Measurements from ENCODE around the gene LAMTOR1. TPM values are rescaled to one million over a fixed set of nuclear protein-coding genes. Genes with fewer than 3 reads are reported as not detected.

Gene LAMTOR1
- total RNA-seq, 2 experiments from 2014 or later, result 61.8 to 64.1 TPM

DNA sequence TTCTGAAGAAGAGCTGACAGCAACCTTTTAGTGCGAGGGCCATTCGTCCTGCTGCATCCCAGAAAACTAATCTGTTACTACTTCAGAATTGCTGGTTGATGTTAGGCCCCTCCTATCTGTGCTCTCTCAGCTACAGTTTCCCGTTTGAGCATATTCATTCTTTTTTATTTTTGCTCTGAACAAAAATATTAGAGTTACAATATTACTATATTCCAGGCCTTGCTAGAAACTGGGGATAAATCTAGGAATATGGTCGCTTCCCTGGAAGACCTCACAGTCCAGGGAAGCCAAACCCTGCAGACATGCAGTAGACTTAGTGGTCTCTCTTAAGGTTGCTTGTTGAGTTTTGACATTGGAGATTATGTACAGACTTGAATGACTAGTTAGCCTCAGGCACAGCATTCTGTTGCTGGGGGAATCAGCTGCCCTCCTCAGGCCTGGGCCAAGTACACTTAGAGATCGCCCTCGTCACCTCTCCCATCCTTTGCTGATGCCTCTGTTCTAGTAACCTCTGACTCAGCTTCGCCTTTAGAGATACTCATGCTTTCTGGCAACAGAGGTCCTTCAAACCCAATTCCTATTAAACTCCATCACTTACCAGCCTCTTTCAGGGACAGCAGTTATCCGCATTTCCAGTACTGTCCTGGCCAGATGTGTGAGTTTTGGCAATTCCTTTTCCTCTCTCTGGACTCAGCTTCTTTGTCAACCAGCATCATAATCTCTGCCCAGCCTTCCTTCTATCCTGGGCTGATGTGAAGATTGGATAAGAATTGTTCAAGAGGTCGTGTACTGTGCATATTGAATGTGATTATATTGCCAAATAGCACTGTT lies 10.1 kb upstream of the LAMTOR1 start:
- CTCF ChIA-PET (ENCODE audit: unreplicated experiment), result interaction anchor here (1.2 kb wide), 1 partner anchor 88 kb away, joined by 5 read pairs; no protein-coding TSS in a partner anchor
- no peak for TF ChIP-seq EZH2phosphoT487 (IDR thresholded peaks at IDR 0.05; ENCODE audit: borderline replicate concordance, low read depth, low read length)
- TF ChIP-seq, protein P1, sequence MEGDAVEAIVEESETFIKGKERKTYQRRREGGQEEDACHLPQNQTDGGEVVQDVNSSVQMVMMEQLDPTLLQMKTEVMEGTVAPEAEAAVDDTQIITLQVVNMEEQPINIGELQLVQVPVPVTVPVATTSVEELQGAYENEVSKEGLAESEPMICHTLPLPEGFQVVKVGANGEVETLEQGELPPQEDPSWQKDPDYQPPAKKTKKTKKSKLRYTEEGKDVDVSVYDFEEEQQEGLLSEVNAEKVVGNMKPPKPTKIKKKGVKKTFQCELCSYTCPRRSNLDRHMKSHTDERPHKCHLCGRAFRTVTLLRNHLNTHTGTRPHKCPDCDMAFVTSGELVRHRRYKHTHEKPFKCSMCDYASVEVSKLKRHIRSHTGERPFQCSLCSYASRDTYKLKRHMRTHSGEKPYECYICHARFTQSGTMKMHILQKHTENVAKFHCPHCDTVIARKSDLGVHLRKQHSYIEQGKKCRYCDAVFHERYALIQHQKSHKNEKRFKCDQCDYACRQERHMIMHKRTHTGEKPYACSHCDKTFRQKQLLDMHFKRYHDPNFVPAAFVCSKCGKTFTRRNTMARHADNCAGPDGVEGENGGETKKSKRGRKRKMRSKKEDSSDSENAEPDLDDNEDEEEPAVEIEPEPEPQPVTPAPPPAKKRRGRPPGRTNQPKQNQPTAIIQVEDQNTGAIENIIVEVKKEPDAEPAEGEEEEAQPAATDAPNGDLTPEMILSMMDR (conservative IDR thresholded peaks at IDR 0.05; ENCODE audit: low read length), result no peak
- peak overlapping the region; percentile 60; the same call in 1 of the 2 replicates for H2AFZ ChIP-seq (ENCODE audit: low read length)

DNA sequence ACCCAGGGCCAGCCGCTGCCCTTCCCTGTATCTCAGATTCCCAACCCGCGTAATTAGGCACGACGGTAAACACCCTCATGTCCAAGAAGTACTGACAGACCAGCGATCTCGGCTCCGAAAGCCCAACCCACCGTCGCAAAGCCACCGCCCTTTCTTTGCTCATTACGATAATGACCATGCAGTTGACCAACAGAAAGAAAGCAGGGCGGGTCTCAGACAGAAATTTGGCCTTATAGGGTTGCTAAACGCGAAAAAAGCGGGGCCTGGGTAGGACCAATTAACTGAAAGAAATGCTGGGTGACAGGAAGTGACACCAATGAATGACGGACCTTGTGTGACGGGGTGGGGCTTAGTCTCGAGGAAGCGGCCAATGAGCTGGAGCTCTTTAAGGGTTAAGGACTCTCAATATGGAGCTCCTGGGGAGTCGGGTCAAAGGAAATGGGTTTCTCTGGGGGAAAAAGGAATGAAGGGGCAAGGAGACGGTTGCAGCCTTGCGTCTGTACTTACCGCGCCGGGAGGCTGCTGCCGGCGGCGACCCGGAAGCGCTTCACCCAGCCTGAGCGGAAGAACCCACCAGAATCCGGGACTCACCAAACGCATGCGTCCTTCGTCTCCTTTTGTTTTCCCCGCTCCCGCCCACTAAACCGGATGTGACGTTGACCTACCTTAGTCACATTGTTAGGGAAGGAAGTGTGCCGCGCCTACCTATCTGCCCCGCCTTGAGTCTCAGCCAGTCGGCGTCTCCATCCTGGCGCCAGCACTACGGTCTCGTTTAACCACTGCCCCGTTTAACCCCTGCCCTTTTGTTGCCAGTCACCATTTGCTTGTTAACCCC lies 9.3 kb upstream of the LAMTOR1 start, which contains the start of gene ANAPC15:
TSS of gene ANAPC15 (minus strand) at position 553 of the 835 bp plus-strand sequence. CDS start 1,419 bp downstream, outside the sequence.
- POLR2A ChIA-PET, result interaction anchor here (1.0 to 1.6 kb wide), 4 partner anchors 11 to 181 kb away, joined by 3 to 7 read pairs (median 5); no protein-coding TSS in a partner anchor
- peak within 1 kb of the TSS; percentile 93 for H3K4me2 ChIP-seq (ENCODE audit: low read length)

More for the DNA sequence above, 10.1 kb upstream of the LAMTOR1 start:
- POLR2A ChIA-PET, result interaction anchor here (1.0 to 1.6 kb wide), 4 partner anchors 12 to 181 kb away, joined by 3 to 7 read pairs (median 5); no protein-coding TSS in a partner anchor
- Histone ChIP-seq H3K4me3 (ENCODE audit: low read depth, low read length, poor library complexity, severe bottlenecking) (peak overlapping the region; percentile 76), H3K79me2 (ENCODE audit: insufficient read depth, low read depth, low read length) (no peaks in the 10 kb centered on the region; the same call in 1 of the 2 replicates), H3K4me1 (ENCODE audit: insufficient read depth, low read length, poor library complexity, severe bottlenecking) (peaks cover 19% of the 10 kb centered on the region), H3K9me2 (ENCODE audit: insufficient read depth, low read length) (no peaks in the 10 kb centered on the region), H3K36me3 (ENCODE audit: insufficient read depth, low read length) (peaks cover 8% of the 10 kb centered on the region; the same call in 1 of the 2 replicates), H3K9me3 (ENCODE audit: low read length) (no peaks in the 10 kb centered on the region), H4K20me1 (ENCODE audit: insufficient read depth, low read length) (no peaks in the 10 kb centered on the region), H3K27ac (ENCODE audit: low read depth, low read length, poor library complexity, severe bottlenecking) (peak overlapping the region; percentile 78), H3K4me2 (ENCODE audit: low read length) (peak overlapping the region; percentile 86)
- intact Hi-C loops (cut with micrococcal nuclease; ENCODE audit: unreplicated experiment), result loop anchor here (1.0 kb wide), 2 partner anchors 10 to 110 kb away; partner anchors contain the start of gene LAMTOR1
- DNase-seq (ENCODE audit: low spot score), result no peak
- BruUV-seq (replicated peaks), result TSS peak; percentile 99

More for the DNA sequence above, 9.3 kb upstream of the LAMTOR1 start, which contains the start of gene ANAPC15:
- CTCF ChIA-PET (ENCODE audit: unreplicated experiment), result interaction anchor here (1.2 kb wide), 1 partner anchor 87 kb away, joined by 5 read pairs; no protein-coding TSS in a partner anchor
- intact Hi-C loops (cut with micrococcal nuclease; ENCODE audit: unreplicated experiment), result loop anchor here (1.0 kb wide), 2 partner anchors 9 to 111 kb away; partner anchors contain the start of gene LAMTOR1
- Histone ChIP-seq H4K20me1 (ENCODE audit: insufficient read depth, low read length) (no peaks in the 10 kb centered on the region), H3K27ac (ENCODE audit: low read depth, low read length, poor library complexity, severe bottlenecking) (peak within 1 kb of the TSS; percentile 78), H2AFZ (ENCODE audit: low read length) (peak within 1 kb of the TSS; percentile 60; the same call in 1 of the 2 replicates), H3K9me3 (ENCODE audit: low read length) (no peaks in the 10 kb centered on the region), H3K79me2 (ENCODE audit: insufficient read depth, low read depth, low read length) (no peaks in the 10 kb centered on the region; the same call in 1 of the 2 replicates), H3K9me2 (ENCODE audit: insufficient read depth, low read length) (no peaks in the 10 kb centered on the region), H3K4me3 (ENCODE audit: low read depth, low read length, poor library complexity, severe bottlenecking) (peak within 1 kb of the TSS; percentile 76), H3K36me3 (ENCODE audit: insufficient read depth, low read length) (peaks cover 8% of the 10 kb centered on the region; the same call in 1 of the 2 replicates), H3K4me1 (ENCODE audit: insufficient read depth, low read length, poor library complexity, severe bottlenecking) (peaks cover 19% of the 10 kb centered on the region)
- no TSS peak for BruUV-seq (replicated peaks)
- peak; percentile 99 for DNase-seq (ENCODE audit: low spot score)
- TF ChIP-seq EZH2phosphoT487 (IDR thresholded peaks at IDR 0.05; ENCODE audit: borderline replicate concordance, low read depth, low read length), result no peak
- TF ChIP-seq, protein P1 (conservative IDR thresholded peaks at IDR 0.05; ENCODE audit: low read length), result no peak
